Smooth muscle cell of the pulmonary artery (primary cell): ENCODE measurements around the gene ZBTB25. TPM values are rescaled to one million over a fixed set of nuclear protein-coding genes. Genes with fewer than 3 reads are reported as not detected.

Experiments
- total RNA-seq: library from RNA; depleted of rRNA; stranded (reverse); fragments of >200 nt; gene quantifications from 2 replicates; pipeline ENCODE4 v1.2.3, GENCODE V29; 2014

The ZBTB25 gene, protein sequence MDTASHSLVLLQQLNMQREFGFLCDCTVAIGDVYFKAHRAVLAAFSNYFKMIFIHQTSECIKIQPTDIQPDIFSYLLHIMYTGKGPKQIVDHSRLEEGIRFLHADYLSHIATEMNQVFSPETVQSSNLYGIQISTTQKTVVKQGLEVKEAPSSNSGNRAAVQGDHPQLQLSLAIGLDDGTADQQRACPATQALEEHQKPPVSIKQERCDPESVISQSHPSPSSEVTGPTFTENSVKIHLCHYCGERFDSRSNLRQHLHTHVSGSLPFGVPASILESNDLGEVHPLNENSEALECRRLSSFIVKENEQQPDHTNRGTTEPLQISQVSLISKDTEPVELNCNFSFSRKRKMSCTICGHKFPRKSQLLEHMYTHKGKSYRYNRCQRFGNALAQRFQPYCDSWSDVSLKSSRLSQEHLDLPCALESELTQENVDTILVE
- total RNA-seq, result 9.3 and 14.3 TPM in 2 replicates

DNA sequence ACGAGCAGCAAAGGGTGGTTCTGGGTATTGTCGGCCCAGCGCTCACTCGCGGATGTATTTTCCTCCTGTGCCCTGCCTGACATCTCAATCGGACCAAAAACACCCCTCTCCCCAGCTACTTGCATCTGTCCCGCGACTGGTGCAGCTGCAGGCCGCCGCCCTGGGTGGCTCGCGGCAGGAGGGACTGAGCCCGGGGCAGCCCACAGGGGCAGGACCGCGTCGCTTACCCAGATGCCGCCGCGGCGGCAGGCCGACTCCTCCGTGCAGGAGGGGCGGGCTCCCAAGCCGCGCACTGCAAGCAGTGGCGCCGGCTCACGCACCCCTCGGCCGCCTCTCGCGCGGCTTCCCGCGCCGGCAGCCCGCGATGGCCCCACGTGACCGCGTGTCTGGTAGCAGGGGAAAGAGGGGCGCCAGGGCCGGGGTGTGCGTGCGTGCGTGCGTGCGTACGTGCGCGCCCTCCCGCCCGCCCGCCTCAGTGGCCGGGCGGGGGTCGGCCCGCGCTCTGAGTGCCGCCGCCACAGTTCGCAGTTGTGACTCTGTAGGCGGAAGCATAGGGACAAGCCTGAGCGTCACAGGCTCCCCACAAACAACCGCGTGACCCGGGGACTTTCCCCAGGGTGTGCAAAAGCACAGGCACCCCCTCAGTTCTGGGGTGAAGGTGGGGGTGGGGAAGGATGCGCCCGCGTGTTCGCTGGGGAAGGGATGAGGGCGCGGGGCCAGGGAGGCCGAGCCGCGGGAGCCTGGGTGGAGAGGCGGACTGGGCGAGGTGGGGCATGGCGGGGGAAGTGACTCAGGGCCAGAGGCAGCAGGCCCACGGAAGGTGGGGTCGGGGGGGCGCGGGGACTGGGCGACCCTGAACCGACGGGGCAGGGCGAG lies at the start of gene ZBTB25:
ZBTB25 (minus strand) TSS at position 405 of the 876 bp plus-strand sequence. CDS start 13,305 bp downstream, outside the sequence.

DNA sequence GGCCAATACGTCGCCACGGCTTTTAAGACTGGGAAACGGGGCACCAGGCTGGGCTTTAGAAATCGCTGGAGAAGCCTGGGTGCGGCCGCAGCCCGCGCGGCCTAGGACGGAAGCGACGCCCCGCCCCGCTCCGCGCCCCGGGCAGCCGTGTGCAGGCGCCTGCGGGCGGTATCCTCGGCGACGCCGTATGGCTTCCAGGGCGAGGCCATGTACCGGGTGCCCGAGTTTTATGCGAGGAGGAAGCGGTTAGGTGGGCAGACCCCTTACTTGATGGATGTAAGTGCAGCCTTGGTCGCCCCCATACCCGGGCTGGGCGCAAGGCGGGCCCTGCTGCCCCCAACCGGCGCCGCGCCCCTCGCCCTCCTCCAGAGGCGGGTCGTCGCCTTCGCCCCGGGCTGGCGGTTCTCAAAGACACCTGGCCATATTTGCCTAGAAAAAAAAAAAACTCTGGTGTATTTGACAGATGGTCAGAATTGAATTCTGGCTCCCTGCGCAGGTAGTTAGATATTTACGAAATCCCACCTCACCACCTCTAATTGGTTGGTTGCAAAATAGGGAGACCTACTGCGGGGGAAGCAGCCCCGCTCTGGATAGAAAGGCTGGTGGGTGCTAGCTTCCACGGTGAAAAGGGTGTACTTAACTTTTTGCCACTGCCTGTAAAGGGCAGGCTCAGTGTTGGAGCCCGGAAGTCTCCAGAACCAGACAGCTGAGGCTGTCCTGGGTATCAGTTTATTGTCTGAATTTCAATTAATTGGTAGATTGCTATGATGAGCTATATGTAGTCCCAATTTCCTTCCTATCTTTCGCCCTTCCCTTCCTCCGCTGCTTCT lies 46.4 kb upstream of the ZBTB25 start, which contains the start of gene PPP1R36:
PPP1R36 (plus strand) TSS at position 171 of the 830 bp plus-strand sequence; CDS start at position 208, 37 bp downstream.

DNA sequence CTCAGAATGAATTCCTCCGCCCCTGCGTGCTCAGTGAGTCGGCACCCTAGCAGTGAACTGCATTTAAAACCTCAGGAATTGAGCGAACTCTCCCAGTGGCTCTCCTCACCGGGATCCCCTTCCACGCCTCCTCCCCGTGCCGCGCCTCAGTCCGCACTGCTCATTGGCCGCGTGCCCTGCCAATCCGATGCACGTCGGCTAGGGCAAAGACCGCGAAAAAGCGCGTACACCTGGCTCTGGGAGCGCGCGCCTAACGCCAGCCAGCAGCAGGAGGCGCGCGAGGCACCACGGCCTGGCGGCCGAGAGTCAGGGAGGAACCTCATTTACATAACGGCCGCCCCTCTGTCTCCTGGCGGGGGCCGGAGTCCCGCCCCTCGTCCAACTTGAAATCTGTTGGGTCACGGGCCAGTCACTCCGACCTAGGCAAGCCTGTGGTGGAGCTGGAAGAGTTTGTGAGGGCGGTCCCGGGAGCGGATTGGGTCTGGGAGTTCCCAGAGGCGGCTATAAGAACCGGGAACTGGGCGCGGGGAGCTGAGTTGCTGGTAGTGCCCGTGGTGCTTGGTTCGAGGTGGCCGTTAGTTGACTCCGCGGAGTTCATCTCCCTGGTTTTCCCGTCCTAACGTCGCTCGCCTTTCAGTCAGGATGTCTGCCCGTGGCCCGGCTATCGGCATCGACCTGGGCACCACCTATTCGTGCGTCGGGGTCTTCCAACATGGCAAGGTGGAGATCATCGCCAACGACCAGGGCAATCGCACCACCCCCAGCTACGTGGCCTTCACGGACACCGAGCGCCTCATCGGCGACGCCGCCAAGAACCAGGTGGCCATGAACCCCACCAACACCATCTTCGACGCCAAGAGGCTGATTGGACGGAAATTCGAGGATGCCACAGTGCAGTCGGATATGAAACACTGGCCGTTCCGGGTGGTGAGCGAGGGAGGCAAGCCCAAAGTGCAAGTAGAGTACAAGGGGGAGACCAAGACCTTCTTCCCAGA lies 36.9 kb upstream of the ZBTB25 start, which contains the start of gene HSPA2:
HSPA2 (plus strand) TSS at position 534 of the 995 bp plus-strand sequence; CDS start at position 643, 109 bp downstream.

DNA sequence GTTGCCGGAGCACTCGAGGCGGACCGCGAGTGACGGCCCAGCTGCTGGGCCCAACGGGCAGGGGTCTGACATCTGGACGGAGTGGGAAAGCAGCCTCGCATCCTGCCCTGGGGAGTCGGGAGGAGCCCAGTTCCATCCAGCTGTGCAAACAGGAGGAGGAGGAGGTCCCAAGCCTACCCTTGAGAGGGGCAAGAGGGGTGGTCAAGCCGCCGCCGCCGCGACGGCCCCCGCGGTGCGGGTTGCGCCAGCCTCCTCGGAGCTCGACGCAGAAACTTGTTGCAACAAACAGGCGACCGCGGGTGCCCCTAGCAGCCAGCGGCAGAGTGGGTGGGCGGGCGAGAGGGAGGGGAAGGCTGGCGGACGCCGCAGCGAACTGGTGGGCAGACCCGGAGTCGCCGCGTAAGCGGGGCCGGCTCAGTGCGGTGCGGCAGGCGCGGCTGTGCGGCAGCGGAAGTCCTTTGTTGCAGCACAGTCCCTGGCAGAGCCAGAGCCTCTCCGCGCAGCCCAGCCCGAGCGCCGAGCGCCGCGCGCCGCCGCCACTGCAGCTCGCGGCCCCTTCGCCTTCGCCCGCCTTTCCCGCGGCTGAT lies 765 bp upstream of the ZBTB25 start, which contains the start of gene ZBTB1:
ZBTB1 (plus strand) TSS at position 461 of the 587 bp plus-strand sequence. CDS start 16,735 bp downstream, outside the sequence.

DNA sequence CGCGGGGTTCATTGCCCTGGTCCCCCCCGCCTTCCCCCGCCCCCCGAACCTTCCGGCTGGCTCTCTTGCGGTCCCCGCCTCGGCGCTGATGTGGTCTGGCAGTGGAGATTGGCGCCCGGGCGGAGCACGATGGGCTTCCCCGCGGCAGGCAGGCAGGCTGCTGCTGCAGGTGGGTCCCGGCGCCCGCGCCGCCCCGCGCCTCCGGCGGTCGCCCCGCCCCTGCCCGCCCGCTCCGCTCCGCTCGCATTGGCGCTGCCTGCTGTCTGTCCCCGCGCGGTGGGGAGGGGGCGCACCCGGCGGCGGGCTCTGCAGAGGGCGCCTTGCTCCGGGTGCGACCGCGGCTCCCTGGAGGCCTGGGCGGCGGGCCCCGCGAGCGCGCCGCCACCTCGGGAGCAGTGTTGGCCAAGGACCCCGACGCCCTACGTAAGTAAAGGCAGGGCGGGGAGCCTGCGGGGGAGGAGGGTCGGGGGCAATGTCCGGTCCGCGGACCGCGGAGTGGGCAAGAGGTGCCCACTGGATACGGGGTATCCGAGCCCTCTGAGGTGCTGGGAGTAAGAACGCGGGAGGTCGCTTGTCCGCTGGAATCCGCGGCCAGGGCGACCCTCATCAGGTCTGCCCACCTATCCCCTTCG lies 38.3 kb downstream of the ZBTB25 start, which contains the start of gene AKAP5:
AKAP5 (plus strand) TSS at position 309 of the 632 bp plus-strand sequence. CDS start 2,896 bp downstream, outside the sequence.

Other genes with a start within 250 kb of the ZBTB25 start
- 0.07 and 0.33 TPM in 2 replicates for gene ESR2, start 209.5 kb downstream of the ZBTB25 start, total RNA-seq
- 36.3 and 58.1 TPM in 2 replicates for gene MTHFD1, start 115.5 kb downstream of the ZBTB25 start, total RNA-seq
- 0.20 and 0.56 TPM in 2 replicates for gene AKAP5, start 38.3 kb downstream of the ZBTB25 start, total RNA-seq
- gene ZBTB1, start 932 bp upstream of the ZBTB25 start, total RNA-seq, result 45.4 and 46.6 TPM in 2 replicates
- 18.0 and 23.3 TPM in 2 replicates for gene HSPA2, start 36.9 kb upstream of the ZBTB25 start, total RNA-seq
- gene PPP1R36, start 46.1 kb upstream of the ZBTB25 start, total RNA-seq, result 0.39 and 1.2 TPM in 2 replicates
- gene PLEKHG3, start 200.6 kb upstream of the ZBTB25 start, total RNA-seq, result 9.6 and 13.5 TPM in 2 replicates